22Rv1 (cell line): ENCODE measurements around the gene TBX15.

Experiments used
- CTCF ChIP-seq: fragments of 450-650 bp; IDR thresholded peaks from 2 replicates; pipeline ENCODE4 v1.5.1; 2017; ENCODE audit warnings: mild to moderate bottlenecking
- ZFX ChIP-seq: fragments of 450-650 bp; IDR thresholded peaks from 2 replicates; pipeline ENCODE4 v1.6.1; 2017; ENCODE audit warnings: antibody characterized with exemption, borderline replicate concordance

DNA sequence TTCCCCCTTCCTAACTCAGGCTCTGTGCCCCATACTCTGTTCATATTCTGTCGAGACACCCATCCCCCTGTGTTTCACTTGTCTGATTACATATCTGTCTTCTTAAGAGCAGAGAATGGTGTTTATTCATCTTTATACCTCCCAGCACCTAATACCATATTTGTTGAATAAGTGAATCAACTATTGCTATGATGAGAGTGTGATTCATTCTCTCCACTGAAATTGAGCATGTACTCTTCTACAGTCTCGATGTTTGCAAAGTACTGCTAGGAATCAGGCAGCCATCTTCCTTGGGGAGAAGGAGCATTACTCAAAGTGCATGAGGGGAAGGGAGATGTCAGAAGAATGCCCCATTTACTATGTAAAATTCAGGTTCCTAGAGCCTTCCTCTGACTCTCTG, 27.0 kb downstream of the TBX15 start:
- TF ChIP-seq CTCF (no peak), ZFX (no peak)
